ENCODE results near the gene GLIS1.

Gene GLIS1

DNA sequence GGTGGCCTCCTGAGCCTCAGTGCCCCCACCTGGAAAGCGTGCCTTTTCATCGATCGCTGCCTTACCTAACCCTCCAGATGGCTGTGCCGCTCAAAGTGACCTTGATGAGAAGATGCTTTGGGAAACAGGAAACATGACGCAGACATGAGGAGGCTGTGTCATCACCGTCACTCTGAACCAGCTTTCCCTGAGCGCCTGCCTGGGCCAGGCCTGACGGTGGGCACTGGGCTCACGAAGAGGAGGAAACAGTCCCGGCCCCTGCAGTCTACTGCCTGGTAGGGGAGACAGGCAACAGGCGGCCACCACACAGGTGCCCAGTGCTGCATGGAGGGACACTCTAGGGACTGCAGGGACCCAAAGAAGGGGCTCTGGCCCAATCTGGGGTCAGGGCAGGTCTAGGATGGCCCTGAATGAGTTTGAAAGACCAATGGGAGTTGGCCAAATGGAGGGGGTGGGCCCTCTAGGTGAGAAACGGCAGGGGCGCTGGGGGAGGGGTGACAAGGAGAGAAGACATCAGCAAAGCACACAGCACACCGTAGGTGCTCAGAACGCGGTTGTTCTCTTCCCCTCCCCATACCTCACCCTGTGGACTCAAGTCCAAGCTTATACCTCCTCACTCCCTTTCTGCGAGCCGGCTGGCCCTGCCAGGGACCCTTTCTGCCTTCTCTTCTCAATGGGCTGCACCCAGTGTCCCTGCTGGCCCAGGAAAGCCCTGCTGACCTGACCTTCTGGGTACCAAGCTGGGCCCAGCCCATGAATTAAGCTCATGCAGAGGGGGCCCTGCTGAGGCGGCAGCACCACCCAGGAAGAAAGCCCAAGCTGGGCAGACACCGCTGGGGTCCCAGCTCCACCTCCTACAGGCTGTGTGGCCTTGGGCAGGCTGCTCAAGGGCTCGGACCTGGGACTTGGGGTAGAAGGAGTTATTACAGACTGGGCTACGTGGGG, 44.9 kb downstream of the GLIS1 start:
- no peak for DNase-seq (ENCODE audit: low read depth)

DNA sequence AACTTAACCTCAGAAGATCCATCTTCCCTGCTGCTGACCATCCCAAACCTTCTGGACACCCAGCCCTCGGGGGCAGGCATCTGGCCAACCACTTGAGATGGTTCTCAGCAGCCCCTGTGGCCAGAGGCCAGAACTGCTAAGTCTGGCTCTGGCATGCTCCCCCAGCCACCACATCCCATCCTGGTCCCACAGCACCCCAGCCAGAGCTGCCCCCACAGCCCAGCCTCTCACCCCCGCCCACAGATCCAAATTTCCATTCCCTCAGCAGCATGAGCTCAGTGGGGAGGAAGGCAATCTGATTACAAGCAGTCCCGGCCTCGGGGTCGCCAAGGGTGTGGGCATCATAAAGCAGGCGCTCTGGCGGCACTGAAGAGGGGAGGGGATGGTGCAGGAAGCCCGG, 45.6 kb downstream of the GLIS1 start:
- DNase-seq (ENCODE audit: low read depth) = no peak

GRCh38 chr1:53691326-53691725, 47.6 kb downstream of the GLIS1 start:
- no peak for DNase-seq (ENCODE audit: low read depth)

DNA sequence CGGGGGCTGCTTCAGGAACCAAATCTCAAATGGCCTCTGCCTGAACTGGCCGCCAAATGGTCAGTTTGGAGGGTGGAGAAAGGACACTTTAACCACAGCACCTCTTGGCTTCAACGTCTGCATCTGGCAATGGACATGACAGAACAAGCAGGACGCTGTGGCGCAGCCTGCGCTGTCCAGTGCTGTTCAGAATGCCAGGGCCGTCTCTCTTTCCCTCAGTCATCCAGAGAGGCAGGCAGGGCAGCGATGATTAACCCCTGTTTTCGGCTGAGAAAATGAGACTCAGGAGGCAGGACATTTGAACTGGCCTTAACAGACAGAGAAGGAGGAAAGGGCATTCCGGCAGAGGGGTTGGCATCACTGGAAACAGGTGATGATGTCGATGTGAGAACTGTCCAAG, 48.6 kb downstream of the GLIS1 start:
- no peak for DNase-seq (ENCODE audit: low read depth)

- DNase-seq (ENCODE audit: low read depth) = no peak
Measured at GRCh38 chr1:53689736-53690326, 49.1 kb downstream of the GLIS1 start.

DNA sequence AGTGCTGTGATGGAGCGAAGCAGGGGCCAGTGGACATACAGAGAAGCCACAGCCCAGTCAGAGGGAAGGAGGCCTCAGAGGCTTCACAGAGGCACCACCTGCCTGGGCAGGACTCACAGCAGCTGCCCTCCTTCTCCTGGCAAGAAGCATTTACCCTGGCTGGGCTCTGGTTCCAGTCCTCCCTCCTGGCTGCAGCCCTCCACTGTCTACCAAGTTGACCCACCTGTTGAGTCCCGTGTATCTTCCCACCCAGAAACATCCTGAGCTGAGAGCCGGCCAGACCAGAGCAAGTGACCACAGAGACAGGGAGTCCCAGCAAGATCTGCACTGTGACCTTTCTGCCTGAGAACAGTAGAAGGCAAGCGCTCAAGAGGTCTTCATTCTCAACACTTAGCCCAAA, 49.7 kb downstream of the GLIS1 start:
- no peak for DNase-seq (ENCODE audit: low read depth)

DNA sequence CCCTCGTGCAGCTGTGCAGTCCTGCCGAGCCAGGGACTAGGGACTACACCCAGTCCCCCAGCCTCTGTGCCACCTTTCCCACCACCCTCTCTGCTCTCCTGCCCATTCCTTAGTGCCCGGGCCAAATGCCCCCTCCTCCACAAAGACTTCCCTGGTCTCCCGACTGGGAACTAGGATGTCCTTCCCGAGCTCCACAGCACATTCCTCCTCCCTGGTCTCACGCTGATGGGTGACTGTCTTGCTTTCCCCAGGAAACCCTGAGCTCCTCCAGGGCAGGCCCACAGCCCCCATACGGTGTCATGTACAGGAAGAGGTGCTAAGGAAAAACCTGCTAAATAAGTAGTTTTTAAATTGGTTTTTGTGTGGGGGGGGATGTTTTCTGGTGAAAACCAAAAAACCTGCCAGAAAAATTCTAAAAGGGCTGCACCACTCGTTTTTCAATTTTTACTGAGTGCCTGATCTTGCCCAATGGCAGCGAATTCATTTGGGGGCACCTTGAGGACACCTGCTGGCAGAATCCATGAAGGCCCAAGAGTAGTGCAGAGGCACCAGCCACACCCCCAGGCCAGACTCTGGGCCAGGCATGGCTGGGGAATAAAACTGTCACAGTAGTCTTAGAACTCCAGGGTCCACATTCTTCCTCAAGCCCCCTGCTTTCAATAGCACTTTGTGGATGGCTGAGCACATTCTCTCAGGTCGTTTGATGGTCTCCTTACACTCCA, 50.4 kb downstream of the GLIS1 start:
- DNase-seq (ENCODE audit: low read depth) = no peak

GRCh38 chr1:53687901-53688300, 51.1 kb downstream of the GLIS1 start:
- DNase-seq (ENCODE audit: low read depth) = no peak

- no peak for DNase-seq (ENCODE audit: low read depth)
Measured at GRCh38 chr1:53687426-53687825, 51.5 kb downstream of the GLIS1 start.

GRCh38 chr1:53686965-53687267, 52.0 kb downstream of the GLIS1 start:
- no peak for DNase-seq (ENCODE audit: low read depth)

- DNase-seq (ENCODE audit: low read depth) = no peak
Measured at GRCh38 chr1:53686091-53686964, 52.6 kb downstream of the GLIS1 start.

GRCh38 chr1:53685272-53686051, 53.5 kb downstream of the GLIS1 start:
- no peak for DNase-seq (ENCODE audit: low read depth)

- no peak for DNase-seq (ENCODE audit: low read depth)
Measured at GRCh38 chr1:53684741-53685140, 54.2 kb downstream of the GLIS1 start.

GRCh38 chr1:53683986-53684740, 54.8 kb downstream of the GLIS1 start:
- no peak for DNase-seq (ENCODE audit: low read depth)

DNA sequence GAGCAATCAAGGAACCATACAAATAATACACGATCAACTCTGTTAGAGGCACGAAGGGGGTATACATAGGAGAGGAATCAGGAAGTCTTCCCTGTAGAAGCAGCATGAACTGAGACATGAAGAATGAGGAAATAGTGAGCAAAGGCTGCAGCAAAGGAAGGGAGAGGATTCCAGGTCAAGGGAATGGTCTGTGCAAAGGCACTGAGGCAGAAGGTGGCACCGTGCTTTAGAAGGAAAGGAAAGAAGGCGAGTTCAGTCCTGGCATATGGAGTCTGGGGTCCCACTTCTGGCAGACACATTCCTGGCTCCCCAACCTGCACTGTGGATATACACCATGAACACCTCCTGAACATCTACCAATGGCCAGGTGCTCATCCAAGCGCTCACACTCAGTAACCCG, 56.1 kb downstream of the GLIS1 start:
- no peak for DNase-seq (ENCODE audit: low read depth)

DNA sequence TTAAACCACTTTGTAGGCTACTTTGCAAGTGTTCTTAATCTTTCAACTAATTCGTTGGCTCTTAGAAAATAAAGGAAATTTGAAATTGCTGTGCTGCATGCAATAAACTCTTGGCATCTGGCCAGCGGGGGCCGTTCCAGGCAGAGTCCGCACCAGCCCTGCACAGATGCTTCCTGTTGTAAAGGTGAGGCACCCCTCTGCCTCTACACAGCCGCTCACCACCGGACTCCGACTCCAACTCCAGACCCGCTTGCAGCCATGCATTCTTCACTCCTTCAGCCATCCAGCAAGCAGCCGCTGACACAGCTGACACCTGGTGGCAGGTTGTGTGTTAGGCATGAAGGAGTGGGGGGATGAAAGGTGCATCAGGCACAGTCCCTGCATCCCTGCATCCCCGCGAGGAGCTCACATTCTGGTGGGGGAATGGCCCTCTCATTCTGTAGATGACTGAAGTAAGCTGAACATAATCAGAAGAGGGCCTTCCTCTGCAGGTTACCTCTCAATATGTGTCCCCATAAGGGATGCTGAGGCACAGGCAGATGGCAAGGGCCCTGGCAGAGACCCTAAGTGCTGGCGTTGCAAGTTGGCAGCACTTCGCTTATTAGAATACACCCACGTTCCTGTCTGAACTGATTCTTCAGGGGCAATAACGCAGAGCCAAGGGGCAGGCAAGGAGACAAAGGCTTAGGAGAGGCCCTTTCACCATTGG, 56.8 kb downstream of the GLIS1 start:
- DNase-seq (ENCODE audit: low read depth) = peak; percentile 4

GRCh38 chr1:53681351-53681976, 57.5 kb downstream of the GLIS1 start:
- DNase-seq (ENCODE audit: low read depth) = no peak

DNA sequence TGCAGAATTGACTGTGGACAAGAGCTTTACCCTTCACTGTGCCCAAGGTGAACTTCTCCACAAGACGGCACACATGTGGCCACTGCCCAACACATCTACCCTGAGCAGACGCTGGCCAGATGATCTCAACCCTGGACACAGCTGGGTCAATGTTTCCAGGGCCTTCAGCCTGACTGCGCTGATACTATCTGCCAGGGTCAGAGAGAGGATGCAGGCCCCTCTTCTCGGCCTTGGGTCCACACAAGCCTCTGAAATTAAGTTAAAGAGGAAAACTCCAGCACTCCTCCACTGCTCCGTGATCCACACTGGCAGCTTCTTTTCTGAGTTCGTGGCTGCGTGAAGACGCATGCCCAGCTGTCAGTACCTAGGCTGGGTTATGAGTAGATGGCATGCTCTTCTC, 58.1 kb downstream of the GLIS1 start:
- no peak for DNase-seq (ENCODE audit: low read depth)
